GM23338 (cell line): ENCODE data around the gene LACC1. TPM values are rescaled to one million over a fixed set of nuclear protein-coding genes. Genes with fewer than 3 reads are reported as not detected.

Experiments
- ATAC-seq: fragments of 200-7000 bp; cut with Tn5 transposase; 3 replicates; pipeline ENCODE4 v1.9.1; 2020
- DNase-seq: peaks from one replicate; pipeline ENCODE4 v3.0.0-alpha.2; 2015; ENCODE audit warnings: low spot score
- H2AFZ ChIP-seq: fragments of 200-600 bp; sonication (generic); 2 replicates; pipeline ENCODE4 v1.8.0; 2016; ENCODE audit warnings: antibody characterized with exemption, mild to moderate bottlenecking, moderate library complexity
- H3F3A ChIP-seq: fragments of 200-600 bp; sonication (generic); replicated peaks from 2 replicates; pipeline ENCODE4 v1.8.0; 2017; ENCODE audit warnings: antibody characterized with exemption, mixed run types, low read depth
- H3K27ac ChIP-seq: fragments of 200-600 bp; sonication (generic); 2 replicates; pipeline ENCODE4 v1.6.1; 2016; ENCODE audit warnings: low read depth
- H3K27me3 ChIP-seq: fragments of 200-600 bp; sonication (generic); 2 replicates; pipeline ENCODE4 v1.8.0; 2016; ENCODE audit warnings: mild to moderate bottlenecking, mixed run types, moderate library complexity; ENCODE audit not compliant: insufficient read depth
- H3K36me3 ChIP-seq: fragments of 200-600 bp; sonication (generic); 2 replicates; pipeline ENCODE4 v1.8.0; 2016; ENCODE audit warnings: mild to moderate bottlenecking; ENCODE audit not compliant: insufficient read depth
- H3K4me1 ChIP-seq: fragments of 200-600 bp; sonication (generic); 2 replicates; pipeline ENCODE4 v1.8.0; 2016; ENCODE audit warnings: mild to moderate bottlenecking, moderate library complexity; ENCODE audit not compliant: insufficient read depth
- H3K4me2 ChIP-seq: fragments of 200-600 bp; sonication (generic); 2 replicates; pipeline ENCODE4 v1.7.1; 2017; ENCODE audit warnings: mixed run types
- H3K4me3 ChIP-seq: fragments of 200-600 bp; sonication (generic); 2 replicates; pipeline ENCODE4 v1.6.1; 2016; ENCODE audit warnings: mixed run types
- H3K79me2 ChIP-seq: fragments of 200-600 bp; sonication (generic); replicated peaks from 2 replicates; pipeline ENCODE4 v1.8.0; 2017; ENCODE audit warnings: mild to moderate bottlenecking; ENCODE audit not compliant: insufficient read depth
- H3K9me2 ChIP-seq: fragments of 200-600 bp; sonication (generic); 2 replicates; pipeline ENCODE4 v1.8.0; 2017; ENCODE audit not compliant: insufficient read depth
- H4K20me1 ChIP-seq: fragments of 200-600 bp; sonication (generic); replicated peaks from 2 replicates; pipeline ENCODE4 v1.8.0; 2017; ENCODE audit warnings: mild to moderate bottlenecking; ENCODE audit not compliant: insufficient read depth
- H3K27ac Mint-ChIP-seq: 2 replicates; pipeline ENCODE4 v1.8.0; 2020; ENCODE audit warnings: inconsistent platforms, mild to moderate bottlenecking, moderate library complexity, mixed read lengths
- H3K27me3 Mint-ChIP-seq: 3 replicates; pipeline ENCODE4 v1.8.0; 2022; ENCODE audit warnings: low read depth, mild to moderate bottlenecking, moderate library complexity, mixed read lengths, inconsistent platforms; ENCODE audit not compliant: insufficient read depth, poor library complexity
- H3K36me3 Mint-ChIP-seq: 3 replicates; pipeline ENCODE4 v1.8.0; 2021; ENCODE audit warnings: low read depth, mild to moderate bottlenecking, inconsistent platforms, moderate library complexity, mixed read lengths
- H3K4me1 Mint-ChIP-seq: 3 replicates; pipeline ENCODE4 v1.8.0; 2020; ENCODE audit warnings: mild to moderate bottlenecking, inconsistent platforms, mixed read lengths
- H3K4me3 Mint-ChIP-seq: 3 replicates; pipeline ENCODE4 v1.8.0; 2021; ENCODE audit warnings: moderate library complexity, mild to moderate bottlenecking, inconsistent platforms, mixed read lengths
- H3K9me3 Mint-ChIP-seq: 3 replicates; pipeline ENCODE4 v1.8.0; 2020; ENCODE audit warnings: moderate library complexity, mild to moderate bottlenecking, inconsistent platforms, mixed read lengths
- CTCF ChIP-seq, 2 experiments: fragments of 200-600 bp in 1 of 2; sonication (generic) in 1 of 2; conservative IDR thresholded peaks; 2 replicates each; pipeline versions ENCODE4 v1.5.1 to v1.6.1; 2016 to 2017; ENCODE audit warnings: antibody characterized with exemption in 2 of 2, low read depth in 2 of 2, mild to moderate bottlenecking in 2 of 2, moderate library complexity in 1 of 2
- ETS1 ChIP-seq: IDR thresholded peaks from 2 replicates; pipeline ENCODE4 v1.6.1; 2016; ENCODE audit warnings: antibody characterized with exemption
- EZH2phosphoT487 ChIP-seq: fragments of 200-600 bp; sonication (generic); IDR thresholded peaks from one replicate; pipeline ENCODE4 v1.8.1; 2018; ENCODE audit warnings: antibody characterized with exemption; ENCODE audit not compliant: unreplicated experiment
- JUNB ChIP-seq: IDR thresholded peaks from one replicate; pipeline ENCODE4 v1.6.1; 2016; ENCODE audit warnings: antibody characterized with exemption; ENCODE audit not compliant: unreplicated experiment
- REST ChIP-seq: IDR thresholded peaks from one replicate; pipeline ENCODE4 v1.6.1; 2018; ENCODE audit warnings: antibody characterized with exemption; ENCODE audit not compliant: unreplicated experiment
- polyA plus RNA-seq: library from polyadenylated mRNA; unstranded; fragments of >200 nt; fragmentation: Nextera tagmentation; extraction: Ambion mirVana; gene quantifications from 2 replicates; pipeline ENCODE4 v1.2.1, GENCODE V29; 2016
- total RNA-seq: library from RNA; depleted of rRNA; stranded (reverse); fragments of >200 nt; shearing (Covaris generic); gene quantifications from 2 replicates; pipeline ENCODE4 v1.2.3, GENCODE V29; 2014

LACC1 gene
- total and polyA plus RNA-seq, 2 experiments from 2014 or later: 4.4 to 4.6 TPM

- TF ChIP-seq CTCF (conservative IDR thresholded peaks at IDR 0.05; ENCODE audit: low read depth in 2 of 2): no peak
- TF ChIP-seq EZH2phosphoT487: no peak
Measured at GRCh38 chr13:43846496-43847158, 33.1 kb upstream of the LACC1 start (continued).

GRCh38 chr13:43848001-43848649 lies 31.6 kb upstream of the LACC1 start:
- no peaks in the 10 kb centered on the region for H4K20me1 ChIP-seq
- Mint-ChIP-seq H3K36me3 (peaks cover 34% of the 10 kb centered on the region), H3K4me3 (no peak overlapping the region), H3K9me3 (peaks cover 32% of the 10 kb centered on the region), H3K4me1 (no peaks in the 10 kb centered on the region; the same call in 2 of the 3 replicates), H3K27me3 (no peaks in the 10 kb centered on the region), H3K27ac (no peak overlapping the region)
- no peak for ATAC-seq
- no peak for DNase-seq
- H3F3A ChIP-seq: no peaks in the 10 kb centered on the region
- H3K36me3 ChIP-seq: peaks cover 4% of the 10 kb centered on the region; the same call in 1 of the 2 replicates
- H3K4me1 ChIP-seq: no peaks in the 10 kb centered on the region
- no peaks in the 10 kb centered on the region for H3K79me2 ChIP-seq
- H2AFZ ChIP-seq: no peak overlapping the region
- H3K4me3 ChIP-seq: no peak overlapping the region
- no peak for TF ChIP-seq JUNB
- no peak overlapping the region for H3K27ac ChIP-seq
- no peaks in the 10 kb centered on the region for H3K27me3 ChIP-seq
- no peaks in the 10 kb centered on the region for H3K9me2 ChIP-seq
- no peak overlapping the region for H3K4me2 ChIP-seq

- H3K4me1 ChIP-seq: no peaks in the 10 kb centered on the region
- H3K27me3 ChIP-seq: no peaks in the 10 kb centered on the region
- no peaks in the 10 kb centered on the region for H3K27me3 Mint-ChIP-seq
- ATAC-seq: no peak
- H3K4me3 ChIP-seq: no peak overlapping the region
- peaks cover 53% of the 10 kb centered on the region for H3K9me3 Mint-ChIP-seq
- no peak overlapping the region for H3K27ac Mint-ChIP-seq
- no peak overlapping the region for H2AFZ ChIP-seq
- no peak for DNase-seq
- H4K20me1 ChIP-seq: no peaks in the 10 kb centered on the region
- no peak overlapping the region for H3K4me2 ChIP-seq
- H3K9me2 ChIP-seq: no peaks in the 10 kb centered on the region
- no peak overlapping the region for H3K27ac ChIP-seq
- H3K4me3 Mint-ChIP-seq: no peak overlapping the region
- no peaks in the 10 kb centered on the region for H3F3A ChIP-seq
- H3K36me3 ChIP-seq: peaks cover 10% of the 10 kb centered on the region; the same call in 1 of the 2 replicates
- peaks cover 59% of the 10 kb centered on the region for H3K36me3 Mint-ChIP-seq
- no peaks in the 10 kb centered on the region; the same call in 2 of the 3 replicates for H3K4me1 Mint-ChIP-seq
- no peaks in the 10 kb centered on the region for H3K79me2 ChIP-seq
- TF ChIP-seq REST (no peak), JUNB (no peak), ETS1 (no peak)
Measured at GRCh38 chr13:43850873-43851272, 28.8 kb upstream of the LACC1 start.
